ENCODE results near the gene ADAMTS13.

Gene ADAMTS13

DNA sequence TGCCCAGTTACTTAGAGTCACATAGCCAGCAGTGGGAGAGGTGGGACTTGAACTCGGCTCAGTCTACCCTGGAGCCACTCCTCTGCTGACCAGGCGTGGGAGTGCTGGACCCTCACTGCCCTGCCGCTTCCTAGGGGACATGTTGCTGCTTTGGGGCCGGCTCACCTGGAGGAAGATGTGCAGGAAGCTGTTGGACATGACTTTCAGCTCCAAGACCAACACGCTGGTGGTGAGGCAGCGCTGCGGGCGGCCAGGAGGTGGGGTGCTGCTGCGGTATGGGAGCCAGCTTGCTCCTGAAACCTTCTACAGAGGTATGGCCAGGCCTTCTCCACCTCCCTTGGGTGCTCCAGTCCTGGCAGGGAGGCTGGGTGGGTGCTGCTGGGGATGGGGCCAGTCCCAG lies 34.2 kb downstream of the ADAMTS13 start:
- DNase-seq, result no peak

DNA sequence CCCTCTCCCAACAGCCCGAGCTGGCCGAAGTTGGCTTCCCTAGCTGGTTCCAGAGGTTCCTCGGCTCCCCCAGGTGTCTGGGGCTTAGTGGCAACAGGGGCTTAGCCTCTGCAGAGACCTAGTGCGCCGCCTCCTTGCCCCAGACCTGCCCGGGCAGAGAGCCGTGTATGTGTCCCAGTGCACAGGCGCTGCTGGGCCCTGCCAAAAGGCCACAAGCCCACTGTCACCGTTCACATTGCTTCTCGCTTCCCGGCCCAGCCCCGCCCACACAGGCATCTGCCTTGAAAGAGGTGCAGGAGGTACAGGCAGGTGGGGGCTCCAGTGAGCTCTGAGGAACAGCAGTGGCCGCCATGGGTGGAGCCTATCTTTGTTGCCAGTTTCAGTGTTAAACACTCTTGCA lies 35.1 kb downstream of the ADAMTS13 start:
- DNase-seq, result no peak

DNA sequence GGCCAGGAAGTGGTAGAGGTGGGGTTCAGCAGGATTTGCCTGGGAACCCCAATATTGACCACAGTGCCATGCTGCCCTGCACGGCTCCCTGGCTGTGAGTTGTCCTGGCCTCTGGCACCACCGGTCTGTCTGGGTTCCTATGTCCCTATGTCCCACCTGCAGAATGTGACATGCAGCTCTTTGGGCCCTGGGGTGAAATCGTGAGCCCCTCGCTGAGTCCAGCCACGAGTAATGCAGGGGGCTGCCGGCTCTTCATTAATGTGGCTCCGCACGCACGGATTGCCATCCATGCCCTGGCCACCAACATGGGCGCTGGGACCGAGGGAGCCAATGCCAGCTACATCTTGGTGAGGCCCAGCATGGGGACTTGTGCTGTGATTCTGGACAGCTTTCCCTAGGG lies 35.6 kb downstream of the ADAMTS13 start:
- DNase-seq, result no peak

DNA sequence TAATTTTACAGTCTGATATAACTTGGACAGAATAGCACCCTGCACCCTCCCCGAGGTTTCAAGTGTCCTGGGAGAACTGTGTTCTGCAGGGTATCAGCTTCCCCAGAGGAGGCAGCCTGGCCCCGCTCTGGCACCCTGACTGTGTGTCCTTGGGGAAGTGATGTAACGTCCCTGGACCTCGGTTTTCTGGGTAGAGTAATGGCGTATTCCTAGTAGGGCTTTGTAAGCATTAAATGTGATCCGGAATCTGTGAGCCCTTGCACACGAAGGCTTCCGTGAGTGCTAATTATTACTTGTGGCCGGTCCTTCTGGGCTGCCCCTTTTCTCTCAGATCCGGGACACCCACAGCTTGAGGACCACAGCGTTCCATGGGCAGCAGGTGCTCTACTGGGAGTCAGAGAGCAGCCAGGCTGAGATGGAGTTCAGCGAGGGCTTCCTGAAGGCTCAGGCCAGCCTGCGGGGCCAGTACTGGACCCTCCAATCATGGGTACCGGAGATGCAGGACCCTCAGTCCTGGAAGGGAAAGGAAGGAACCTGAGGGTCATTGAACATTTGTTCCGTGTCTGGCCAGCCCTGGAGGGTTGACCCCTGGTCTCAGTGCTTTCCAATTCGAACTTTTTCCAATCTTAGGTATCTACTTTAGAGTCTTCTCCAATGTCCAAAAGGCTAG lies 36.6 kb downstream of the ADAMTS13 start:
- DNase-seq, result no peak

DNA sequence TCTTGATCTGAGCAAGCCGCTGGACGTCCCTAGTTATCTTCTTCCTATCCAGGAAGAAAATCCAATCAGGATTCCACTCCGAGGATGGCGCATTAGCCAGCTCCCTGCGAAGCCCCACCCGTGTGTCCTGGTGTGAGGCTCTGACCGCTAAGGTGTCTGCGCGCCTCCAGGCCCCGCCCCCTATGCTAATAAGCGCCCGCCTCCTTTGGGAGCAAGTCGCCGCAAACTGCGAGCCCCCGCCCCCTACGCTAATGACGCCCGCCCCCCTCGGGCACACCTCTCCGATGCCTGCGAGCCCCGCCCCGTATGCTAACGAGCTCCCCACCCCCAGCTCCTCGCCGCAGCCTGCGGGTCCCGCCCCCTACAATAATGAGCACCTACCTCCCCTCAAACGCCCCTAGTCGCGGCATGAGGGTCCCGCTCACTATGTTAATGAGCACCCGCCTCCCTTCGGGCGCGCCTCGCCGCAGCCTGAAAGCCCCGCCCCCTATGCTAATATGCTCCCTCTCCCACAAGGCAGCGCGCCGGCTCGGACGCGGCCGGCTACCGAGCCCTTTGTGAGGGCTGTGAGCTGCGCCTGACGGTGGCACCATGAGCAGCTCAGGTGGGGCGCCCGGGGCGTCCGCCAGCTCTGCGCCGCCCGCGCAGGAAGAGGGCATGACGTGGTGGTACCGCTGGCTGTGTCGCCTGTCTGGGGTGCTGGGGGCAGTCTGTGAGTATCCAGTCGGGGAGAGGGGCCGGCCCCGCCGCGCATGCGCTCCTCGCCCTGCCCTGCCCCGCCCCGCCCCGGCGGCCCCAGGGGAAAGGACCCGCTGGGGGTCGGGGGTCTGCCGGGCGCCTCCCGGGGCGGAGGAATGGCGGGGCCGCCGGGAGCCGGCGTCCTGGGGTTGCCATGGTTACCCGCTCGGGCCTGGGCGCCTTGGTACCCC lies 37.6 kb downstream of the ADAMTS13 start, which contains the start of gene CACFD1:
CACFD1 (plus strand) TSS at position 503 of the 929 bp plus-strand sequence; CDS start at position 592, 89 bp downstream.
- DNase-seq, result peak; percentile 92 to 93

DNA sequence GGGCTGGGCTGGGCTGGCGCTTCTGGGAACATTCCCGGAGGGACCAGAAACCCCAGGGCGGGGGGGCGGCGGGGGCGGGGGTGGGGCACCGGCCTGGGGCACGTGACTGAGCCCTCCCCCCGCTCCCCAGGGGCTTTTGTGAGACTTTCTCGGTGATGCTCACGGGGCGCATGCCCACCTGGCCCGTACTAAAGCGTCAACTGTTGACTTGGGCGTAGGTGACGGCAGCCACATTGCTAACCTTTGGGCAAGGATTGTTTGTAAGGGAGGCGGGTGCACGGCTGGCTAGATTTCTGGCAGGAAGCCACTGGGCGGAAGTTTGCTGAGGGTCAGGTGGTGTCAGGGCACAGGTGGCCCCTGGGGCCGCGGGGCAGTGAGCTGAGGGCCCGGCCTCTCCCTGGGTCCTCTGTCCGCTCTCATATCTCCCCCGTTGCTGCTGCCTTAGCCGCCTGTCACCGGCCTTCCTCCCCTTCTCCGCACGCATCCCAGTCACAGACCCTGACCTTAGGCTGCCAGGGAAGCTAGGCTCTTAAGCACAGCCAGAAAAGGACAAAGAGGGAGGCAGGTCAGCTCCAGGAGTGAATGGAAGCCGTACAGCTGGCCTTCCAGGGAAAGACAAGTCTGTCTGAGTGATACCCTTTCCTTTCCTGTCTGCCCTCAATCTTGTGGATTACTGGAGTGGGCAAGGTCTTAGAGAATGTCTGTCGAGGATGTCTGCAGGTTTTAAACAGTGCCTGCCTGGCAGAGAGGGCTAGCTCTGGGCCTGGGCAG lies 38.4 kb downstream of the ADAMTS13 start:
- DNase-seq, result peak; percentile 62 to 81

DNA sequence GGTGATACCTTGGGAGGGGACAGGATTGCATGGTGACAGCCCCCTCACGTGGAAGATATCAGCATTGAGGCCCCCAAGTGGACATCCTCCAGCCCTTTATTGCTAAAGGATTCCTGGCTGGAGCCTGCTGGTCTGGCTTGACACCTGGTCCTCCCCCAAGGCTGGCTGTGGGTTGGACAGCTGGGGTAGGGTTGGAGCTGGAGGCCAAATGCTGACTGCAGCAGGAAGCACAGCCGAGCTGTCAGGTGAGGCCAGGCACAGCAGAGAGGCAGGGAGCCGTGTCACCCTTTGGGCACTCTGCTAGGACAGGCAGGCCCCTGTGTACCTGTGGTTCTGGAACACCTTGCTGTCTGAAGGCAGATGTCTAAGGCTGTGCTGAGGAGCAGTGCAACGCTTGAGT lies 39.8 kb downstream of the ADAMTS13 start:
- no peak for DNase-seq

DNA sequence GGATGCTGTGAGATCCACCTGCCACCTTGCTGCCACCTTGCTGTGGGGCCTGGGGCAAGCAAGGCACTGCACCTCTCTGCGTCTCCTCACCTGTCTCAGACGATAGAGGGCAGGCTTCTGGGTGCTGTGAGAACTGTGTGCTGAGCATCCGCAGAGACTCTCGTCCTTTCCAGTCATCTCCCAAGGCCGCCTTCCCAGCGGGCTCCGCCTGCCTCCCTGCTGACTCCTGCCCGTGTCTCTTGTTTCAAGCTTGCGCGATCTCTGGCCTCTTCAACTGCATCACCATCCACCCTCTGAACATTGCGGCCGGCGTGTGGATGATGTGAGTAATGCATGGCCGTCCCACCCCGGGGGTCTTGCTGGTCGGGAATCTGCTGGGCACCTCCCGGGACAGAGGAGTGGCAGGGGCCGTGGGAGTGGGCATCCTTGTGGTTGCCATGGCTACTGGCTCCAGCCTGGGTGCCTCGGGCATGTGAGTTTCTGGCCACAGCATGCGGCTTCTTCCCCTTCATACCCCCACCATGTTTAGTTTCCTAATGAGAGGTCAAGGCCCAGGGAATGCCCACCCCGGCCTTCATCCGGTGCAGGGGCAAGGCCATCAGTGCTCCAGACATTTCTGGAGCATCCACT lies 41.2 kb downstream of the ADAMTS13 start:
- DNase-seq, result peak in 1 of 2 donors; percentile 17

DNA sequence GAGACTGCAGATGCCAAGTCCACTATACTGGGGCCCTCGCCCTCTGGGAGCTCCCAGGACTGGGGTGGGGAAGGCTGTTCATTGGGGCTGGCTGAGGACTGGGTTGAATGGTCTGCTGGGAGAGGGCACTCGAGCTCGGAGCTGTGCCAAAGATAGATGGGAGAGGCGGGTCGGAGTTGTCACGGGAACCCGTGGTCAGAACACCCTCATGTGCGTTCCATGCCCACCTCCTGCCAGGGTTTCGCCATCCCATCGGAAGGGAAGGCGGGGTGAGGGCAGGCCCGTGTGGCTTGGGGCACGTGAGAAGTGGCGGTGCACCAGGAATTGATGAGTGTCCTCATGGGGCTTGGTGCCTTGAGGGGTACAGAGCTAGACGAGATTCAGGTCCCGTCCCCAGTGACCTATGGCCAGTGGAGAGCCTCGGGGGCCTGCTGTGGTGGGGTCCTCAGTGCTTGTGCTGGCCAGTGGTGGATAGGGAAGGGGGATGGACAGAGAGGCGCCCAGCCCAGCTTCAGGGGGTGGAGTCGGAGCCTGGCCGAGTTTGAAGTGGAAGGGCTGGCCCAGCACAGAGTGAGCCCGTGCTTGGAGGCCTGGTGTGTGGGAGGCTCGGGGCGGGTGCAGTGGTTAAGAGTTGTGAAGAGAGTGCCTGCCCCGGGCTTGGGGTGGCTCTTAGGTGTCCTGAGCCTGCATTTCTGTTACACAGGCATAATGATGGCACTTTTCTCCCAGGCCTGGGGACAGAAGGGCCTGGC lies 41.9 kb downstream of the ADAMTS13 start:
- DNase-seq, result no peak

DNA sequence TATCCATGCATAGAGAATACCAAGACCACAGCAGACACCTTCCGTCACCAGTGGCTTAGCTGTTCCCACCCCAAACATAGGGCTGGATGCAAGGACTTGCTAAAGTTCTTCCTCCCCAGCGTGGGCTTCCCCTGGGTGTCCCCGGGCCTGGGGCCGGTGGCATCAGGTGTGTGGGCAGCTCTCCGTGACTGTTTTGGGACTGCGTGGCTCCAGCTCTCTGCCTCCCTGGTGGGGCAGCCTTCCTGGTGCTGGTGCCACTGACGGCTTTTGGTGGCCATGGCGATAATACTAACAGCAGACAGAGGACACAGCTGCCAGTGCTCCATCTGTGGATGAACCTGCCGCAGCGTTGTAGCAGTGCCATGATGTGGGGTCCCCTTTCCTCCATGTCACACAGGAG lies 42.5 kb downstream of the ADAMTS13 start:
- no peak for DNase-seq

DNA sequence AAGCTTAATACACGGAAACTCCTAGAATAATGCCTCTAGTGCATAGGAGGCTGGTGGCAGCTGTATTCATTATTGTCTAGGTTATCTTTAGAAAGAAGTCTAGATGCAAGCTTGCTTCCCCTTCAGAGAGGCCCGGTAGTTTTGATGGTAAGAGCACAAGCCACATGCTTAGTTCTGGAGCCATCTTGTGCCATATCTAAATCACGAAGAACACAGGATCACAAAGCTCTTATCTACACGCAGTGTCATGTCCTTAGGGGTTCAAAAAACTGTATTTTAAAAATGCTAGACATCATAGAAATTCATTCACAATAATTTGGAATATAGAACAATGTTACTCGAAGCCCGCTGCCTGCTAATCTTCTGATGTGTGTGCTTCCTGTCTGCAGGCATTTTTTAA lies 43.8 kb downstream of the ADAMTS13 start:
- no peak for DNase-seq

DNA sequence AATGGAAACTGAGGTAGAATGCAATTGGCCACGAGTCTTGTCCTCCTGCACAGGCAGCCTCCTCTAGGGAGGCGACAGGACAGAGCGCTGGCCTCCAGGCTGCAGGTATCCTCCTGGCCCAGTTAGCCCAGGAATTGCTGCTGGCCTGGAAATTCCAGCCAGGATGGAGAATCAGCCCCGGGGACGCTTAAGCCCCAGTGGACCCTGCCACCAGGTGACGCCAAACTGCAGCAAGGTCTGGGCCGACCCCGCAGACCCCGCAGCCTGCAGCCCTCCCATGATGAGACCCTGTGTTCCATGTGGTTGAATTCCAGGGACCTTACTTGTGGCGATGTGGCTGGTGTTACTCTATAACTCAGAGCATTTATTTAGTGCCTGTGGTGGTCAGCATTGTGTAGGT lies 44.9 kb downstream of the ADAMTS13 start:
- no peak for DNase-seq

DNA sequence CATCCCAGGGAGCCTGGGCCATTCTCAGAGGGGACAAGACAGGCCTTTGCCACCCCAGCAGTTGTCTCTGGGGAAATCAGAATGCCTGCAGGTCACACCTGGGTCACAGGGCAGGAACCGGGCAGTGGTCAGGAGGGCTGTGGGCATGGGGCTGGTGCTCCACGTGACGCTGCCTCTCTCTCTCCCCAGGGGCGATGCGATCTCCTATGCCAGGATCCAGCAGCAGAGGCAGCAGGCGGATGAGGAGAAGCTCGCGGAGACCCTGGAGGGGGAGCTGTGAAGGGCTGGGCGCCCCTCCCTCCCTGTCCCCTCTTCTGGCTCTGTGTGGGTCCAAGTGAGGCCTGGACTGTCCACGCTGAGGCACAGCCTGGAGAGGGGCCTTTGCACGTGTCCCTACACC lies 46.2 kb downstream of the ADAMTS13 start:
- DNase-seq, result no peak

DNA sequence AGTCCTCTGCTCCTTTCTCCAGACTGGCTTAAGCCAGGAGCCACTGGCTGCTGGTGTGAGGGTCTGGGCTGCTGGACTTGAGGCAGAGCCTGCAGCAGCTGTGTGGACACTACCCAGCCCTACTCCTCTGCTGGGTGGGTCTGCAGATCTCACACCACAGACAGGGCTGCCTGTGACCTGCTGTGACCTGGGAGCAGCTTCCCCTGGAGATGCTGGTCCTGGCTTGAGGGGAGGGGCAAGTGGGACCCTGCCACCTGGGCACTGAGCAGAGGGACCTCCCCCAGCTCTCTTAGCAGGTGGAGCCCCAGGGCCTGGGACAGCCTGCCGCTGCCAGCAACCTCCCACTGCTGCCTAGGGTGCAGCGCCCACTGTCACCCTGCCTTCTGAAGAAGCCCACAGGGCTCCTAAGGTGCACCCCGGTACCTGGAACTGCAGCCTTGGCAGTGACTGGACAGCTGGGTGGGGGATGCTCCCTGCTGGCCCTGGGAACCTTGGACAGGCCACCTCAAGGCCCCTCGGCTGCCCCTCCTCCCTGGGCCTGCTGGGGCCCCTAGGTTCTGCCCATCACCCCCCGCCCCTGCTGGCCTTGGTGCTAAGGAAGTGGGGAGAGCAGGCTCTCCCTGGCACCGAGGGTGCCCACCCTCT lies 46.7 kb downstream of the ADAMTS13 start:
- no peak for DNase-seq

DNA sequence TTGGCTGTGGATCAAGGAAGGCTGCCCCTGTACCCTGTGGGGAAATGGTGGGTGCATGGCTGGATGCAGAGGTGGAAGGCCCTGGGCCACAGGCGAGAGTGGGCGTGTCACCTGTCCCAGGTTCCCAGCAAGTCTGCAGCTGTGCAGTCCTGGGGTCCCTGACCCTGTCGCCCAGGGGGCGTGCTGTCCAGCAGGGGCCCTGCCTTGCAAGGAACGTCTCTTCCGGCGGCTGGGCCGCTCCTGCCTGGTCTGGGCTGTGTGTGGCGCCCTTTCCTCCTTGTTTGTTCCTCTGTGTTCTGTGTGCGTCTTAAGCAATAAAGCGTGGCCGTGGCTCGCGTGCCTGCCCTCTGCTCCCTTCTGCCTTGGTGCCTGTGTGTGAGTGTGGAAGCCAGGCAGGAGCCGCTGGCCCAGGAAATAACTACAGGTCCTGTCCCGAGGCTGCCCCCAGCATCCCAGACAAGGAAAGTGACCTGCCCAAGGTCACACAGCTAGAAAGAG lies 48.3 kb downstream of the ADAMTS13 start:
- DNase-seq, result no peak

DNA sequence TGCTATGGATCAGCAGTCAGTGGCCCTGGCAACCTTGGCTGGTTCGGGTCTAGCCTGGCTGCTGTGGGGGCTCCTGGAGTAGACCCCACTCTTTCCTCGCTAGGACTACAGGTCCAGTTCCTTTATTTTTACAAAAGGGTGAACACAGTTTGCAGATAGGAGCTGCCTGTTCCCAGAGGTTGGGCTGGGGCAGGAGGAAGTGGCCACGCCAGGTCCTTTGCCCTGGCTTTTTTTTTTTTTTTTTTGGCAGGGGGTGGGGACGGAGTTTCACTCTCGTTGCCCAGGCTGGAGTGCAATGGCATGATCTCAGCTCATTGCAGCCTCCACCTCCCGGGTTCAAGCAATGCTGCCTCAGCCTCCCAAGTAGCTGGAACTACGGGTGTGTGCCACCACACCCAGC lies 48.8 kb downstream of the ADAMTS13 start:
- DNase-seq, result no peak

DNA sequence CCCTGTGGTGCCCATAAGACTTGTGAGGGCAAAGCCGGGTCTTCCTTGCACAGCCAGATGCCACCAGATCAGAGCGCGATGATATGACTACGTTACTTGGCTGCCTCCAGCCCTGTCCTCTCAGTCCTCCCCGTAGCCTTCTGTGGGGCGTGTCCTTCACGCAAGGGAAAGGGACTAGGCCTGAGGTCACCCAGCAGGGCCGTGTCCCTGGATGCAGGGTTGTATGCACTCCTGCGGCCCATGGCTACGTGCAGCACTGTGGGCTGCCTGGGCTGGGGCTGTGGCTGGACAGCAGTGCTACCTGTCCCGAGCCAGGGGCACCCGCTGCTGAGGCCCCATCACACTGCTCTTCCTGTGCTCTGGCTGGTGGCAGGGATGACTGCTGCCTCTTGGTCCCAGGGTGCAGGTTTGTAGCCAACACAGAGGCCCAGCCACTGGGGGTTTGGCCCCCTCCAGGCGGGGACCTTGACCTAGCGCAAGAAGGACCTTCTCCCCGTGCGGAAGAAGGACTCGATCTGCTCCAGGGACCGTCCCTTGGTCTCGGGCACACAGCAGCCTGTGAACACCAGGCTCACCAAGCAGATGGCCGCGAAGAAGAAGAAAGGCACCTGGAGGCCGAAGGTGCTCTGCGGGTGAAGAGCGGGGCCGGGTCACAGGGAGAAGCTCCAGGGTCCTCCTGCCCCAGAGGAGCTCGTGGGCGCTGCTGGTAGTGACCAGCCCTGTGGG lies 49.5 kb downstream of the ADAMTS13 start:
- no peak for DNase-seq

DNA sequence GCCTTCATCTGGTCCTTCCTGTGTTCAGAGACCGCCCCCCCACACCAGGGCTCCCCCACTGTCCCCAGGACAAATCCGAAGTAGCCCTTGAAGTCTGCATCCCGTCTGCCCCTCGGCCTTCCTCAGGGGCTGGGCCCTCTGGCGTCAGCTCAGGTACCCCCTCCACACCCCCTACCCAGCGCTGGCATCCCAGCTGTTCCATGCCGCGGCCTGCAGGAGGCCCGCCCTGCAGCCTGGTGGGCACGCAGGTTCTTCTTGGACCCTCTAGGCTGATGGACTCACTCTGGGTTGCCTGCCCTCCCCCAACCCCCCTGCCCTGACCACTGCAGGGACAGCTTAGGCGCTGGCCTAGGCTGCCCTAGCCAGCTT lies 50.1 kb downstream of the ADAMTS13 start:
- DNase-seq, result no peak

DNA sequence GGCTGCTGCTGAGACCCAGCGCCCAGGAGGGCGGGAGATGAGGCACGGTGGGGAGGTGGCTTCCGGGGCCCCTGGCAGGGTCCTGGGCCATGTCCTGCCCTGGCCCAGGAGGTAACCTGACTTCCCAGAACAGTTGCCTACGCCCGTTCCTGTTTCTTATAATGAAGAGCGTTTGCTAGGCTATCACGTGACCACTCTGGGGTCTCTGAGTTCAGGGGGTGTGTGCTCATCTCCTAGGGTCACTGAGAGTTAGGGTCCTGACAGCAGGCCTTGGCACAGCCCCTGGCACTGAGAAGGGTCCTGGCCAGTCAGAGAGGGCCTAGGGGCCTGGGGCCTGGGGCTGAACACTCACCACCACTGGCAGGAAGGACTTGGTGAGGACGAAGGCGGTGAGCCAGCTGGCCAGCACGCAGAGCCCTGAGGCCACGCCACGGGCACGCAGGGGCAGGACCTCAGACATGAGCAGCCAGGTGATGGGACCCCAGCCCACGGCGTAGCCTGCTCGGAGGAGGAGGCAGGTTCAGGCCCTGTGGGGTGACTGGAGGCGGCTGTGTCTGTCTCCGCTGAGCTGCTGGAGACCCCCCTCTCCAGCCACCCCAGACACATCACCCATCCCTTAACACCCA lies 50.7 kb downstream of the ADAMTS13 start:
- no peak for DNase-seq

DNA sequence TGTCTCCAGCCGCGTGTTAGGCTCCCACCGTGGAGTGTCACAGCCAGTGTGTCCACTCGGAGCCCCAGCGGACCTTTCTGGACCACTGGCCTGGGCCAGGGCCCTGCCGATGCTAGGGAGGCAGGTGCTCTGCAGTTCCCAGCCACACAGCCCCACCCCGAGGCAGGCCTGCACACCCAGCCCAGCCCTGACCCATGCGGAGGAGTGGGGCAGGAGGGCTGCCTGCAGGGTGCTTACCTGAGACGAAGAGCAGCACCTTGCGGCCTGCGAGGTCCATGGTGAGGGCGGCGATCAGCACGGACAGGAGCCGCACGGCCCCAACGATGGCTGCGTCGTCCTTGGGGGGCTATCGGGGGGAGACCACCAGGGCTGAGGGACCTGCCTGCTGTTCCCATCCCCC lies 51.6 kb downstream of the ADAMTS13 start:
- DNase-seq, result no peak
